Right lung (tissue), 5 donors: ENCODE results near the gene MYOZ2. TPM values are rescaled to one million over a fixed set of nuclear protein-coding genes. Genes with fewer than 3 reads are reported as not detected.

Experiments used
- polyA plus RNA-seq, 5 donors: library from polyadenylated mRNA; unstranded; fragments of 120-200 nt; gene quantifications; one replicate each; pipeline versions ENCODE4 v1.2.1 to v1.2.3, GENCODE V29; 2013; ENCODE audit warnings: inconsistent platforms in 1 of 5, low replicate concordance in 1 of 5; ENCODE audit not compliant: insufficient read length in 5 of 5, insufficient read depth in 1 of 5

MYOZ2 gene
- polyA plus RNA-seq, 5 donors: 0.06 to 8.3 (median 0.20) TPM

Other genes with a start within 250 kb of the MYOZ2 start
- gene SYNPO2, start 247.0 kb upstream of the MYOZ2 start, polyA plus RNA-seq: 1 to 10 TPM; 3.3 to 5.7 (median 4.3) TPM
- gene USP53, start 76.9 kb downstream of the MYOZ2 start, polyA plus RNA-seq: 10 to 100 TPM; 15.4 to 49.2 (median 35.4) TPM
- under 1 TPM in 2 of 5 donors, not detected in 3; 0.04 to 0.08 TPM for gene FABP2, start 186.3 kb downstream of the MYOZ2 start, polyA plus RNA-seq